Thoracic aorta (tissue), 2 donors: ENCODE data around the gene DEDD. TPM values are rescaled to one million over a fixed set of nuclear protein-coding genes. Genes with fewer than 3 reads are reported as not detected.
A peak's percentile ranks its signal among the peaks of the same experiment; 100 is the strongest.

Experiments
- ATAC-seq: fragments of 150-250 bp; one replicate; pipeline ENCODE4 v1.8.0; 2017; ENCODE audit warnings: low read depth; ENCODE audit not compliant: insufficient number of reproducible peaks, low FRiP score
- DNase-seq: peaks from one replicate; pipeline ENCODE4 v3.0.0-alpha.2; 2020; ENCODE audit warnings: low spot score
- H3K27ac ChIP-seq, 2 donors: fragments of 200-600 bp; sonication (generic); 1 replicate in 1 of 2; 2 replicates in 1 of 2; pipeline ENCODE4 v1.5.1; 2016; ENCODE audit warnings: mild to moderate bottlenecking in 2 of 2, moderate library complexity in 2 of 2
- H3K27me3 ChIP-seq: fragments of 200-600 bp; sonication (generic); replicated peaks from 2 replicates; pipeline ENCODE4 v1.6.0; 2016; ENCODE audit warnings: mild to moderate bottlenecking; ENCODE audit not compliant: insufficient read depth
- H3K36me3 ChIP-seq: fragments of 200-600 bp; sonication (generic); one replicate; pipeline ENCODE4 v1.5.1; 2016
- H3K4me1 ChIP-seq, 2 donors: fragments of 200-600 bp; sonication (generic); 1 replicate in 1 of 2; 2 replicates in 1 of 2; pipeline versions ENCODE4 v1.5.1 to v1.6.0; 2016; ENCODE audit warnings: low read depth in 2 of 2, mild to moderate bottlenecking in 1 of 2; ENCODE audit not compliant: control insufficient read depth in 1 of 2
- H3K4me3 ChIP-seq: fragments of 200-600 bp; sonication (generic); 2 replicates; pipeline ENCODE4 v1.5.1; 2016; ENCODE audit warnings: mild to moderate bottlenecking
- H3K9me3 ChIP-seq: fragments of 200-600 bp; sonication (generic); 2 replicates; pipeline ENCODE4 v1.5.1; 2016
- total RNA-seq, 2 donors: library from RNA; depleted of rRNA; stranded (reverse); fragments of >200 nt; gene quantifications; one replicate each; pipeline versions ENCODE4 v1.1.0 to v1.2.3, GENCODE V29; 2016
- TF ChIP-seq, protein P1 (sequence below): fragments of 200-600 bp; sonication (generic); IDR thresholded peaks from one replicate; pipeline ENCODE4 v1.5.1; 2019; ENCODE audit warnings: antibody characterized with exemption

The DEDD gene
- total RNA-seq, 2 donors from 2014 or later: 30.7 to 34.3 TPM

GRCh38 chr1:161177112-161177935 lies 44.9 kb upstream of the DEDD start, which contains the start of gene B4GALT3:
Gene B4GALT3 (minus strand): TSS chr1:161177507. CDS start chr1:161176060, 1,447 bp downstream.
- H3K36me3 ChIP-seq: peaks cover 13% of the 10 kb centered on the region
- DNase-seq (peak; percentile 43), ATAC-seq (peak; percentile 88)
- peak within 1 kb of the TSS; percentile 83 to 91 for H3K27ac ChIP-seq
- no peaks in the 10 kb centered on the region for H3K9me3 ChIP-seq
- peak within 1 kb of the TSS; percentile 82 for H3K4me3 ChIP-seq
- peaks cover 8 to 34% of the 10 kb centered on the region in 2 donors for H3K4me1 ChIP-seq
- H3K27me3 ChIP-seq: no peaks in the 10 kb centered on the region
- TF ChIP-seq, protein P1, sequence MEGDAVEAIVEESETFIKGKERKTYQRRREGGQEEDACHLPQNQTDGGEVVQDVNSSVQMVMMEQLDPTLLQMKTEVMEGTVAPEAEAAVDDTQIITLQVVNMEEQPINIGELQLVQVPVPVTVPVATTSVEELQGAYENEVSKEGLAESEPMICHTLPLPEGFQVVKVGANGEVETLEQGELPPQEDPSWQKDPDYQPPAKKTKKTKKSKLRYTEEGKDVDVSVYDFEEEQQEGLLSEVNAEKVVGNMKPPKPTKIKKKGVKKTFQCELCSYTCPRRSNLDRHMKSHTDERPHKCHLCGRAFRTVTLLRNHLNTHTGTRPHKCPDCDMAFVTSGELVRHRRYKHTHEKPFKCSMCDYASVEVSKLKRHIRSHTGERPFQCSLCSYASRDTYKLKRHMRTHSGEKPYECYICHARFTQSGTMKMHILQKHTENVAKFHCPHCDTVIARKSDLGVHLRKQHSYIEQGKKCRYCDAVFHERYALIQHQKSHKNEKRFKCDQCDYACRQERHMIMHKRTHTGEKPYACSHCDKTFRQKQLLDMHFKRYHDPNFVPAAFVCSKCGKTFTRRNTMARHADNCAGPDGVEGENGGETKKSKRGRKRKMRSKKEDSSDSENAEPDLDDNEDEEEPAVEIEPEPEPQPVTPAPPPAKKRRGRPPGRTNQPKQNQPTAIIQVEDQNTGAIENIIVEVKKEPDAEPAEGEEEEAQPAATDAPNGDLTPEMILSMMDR: no peak

DNA sequence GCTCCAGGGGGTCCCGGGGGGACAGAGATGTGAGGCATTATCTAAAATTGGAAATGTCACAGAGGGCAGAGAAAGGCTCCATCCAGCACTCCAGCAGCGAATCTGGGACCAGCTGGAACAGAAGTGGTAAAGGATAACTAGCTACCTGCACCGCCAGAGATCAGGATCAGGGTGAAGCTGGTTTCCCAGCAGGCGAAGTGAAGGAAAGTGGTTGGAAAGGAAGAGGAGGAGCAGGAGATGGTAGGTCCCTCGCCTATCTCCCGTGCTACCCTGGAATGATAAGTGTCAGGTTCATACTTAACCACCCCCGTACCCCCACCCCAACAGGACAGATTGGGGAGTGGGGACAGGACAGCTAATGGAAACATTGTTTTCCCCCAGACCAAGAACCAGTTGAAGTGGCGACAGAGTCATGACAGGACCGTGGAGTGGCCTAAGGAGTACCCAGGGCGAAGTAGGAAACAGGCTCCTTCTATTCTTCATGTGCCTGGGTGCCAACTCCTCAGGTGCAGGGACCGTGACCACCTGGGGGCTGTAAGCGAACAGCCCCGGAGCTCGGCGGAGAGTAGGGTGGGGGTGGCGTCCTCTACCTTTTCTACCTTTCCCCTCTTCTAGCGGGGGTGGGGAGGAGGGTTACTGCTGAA lies 44.1 kb upstream of the DEDD start:
- Histone ChIP-seq H3K9me3 (no peaks in the 10 kb centered on the region), H3K27me3 (no peaks in the 10 kb centered on the region), H3K4me3 (peak overlapping the region; percentile 82), H3K4me1 (peaks cover 8 to 34% of the 10 kb centered on the region in 2 donors), H3K27ac (peak overlapping the region; percentile 83 to 91), H3K36me3 (peaks cover 20% of the 10 kb centered on the region)
- ATAC-seq (no peak), DNase-seq (no peak)
- TF ChIP-seq, protein P1: no peak

- Histone ChIP-seq H3K27ac (peak overlapping the region; percentile 83 to 91), H3K9me3 (no peaks in the 10 kb centered on the region), H3K27me3 (no peaks in the 10 kb centered on the region), H3K4me1 (peaks cover 8 to 34% of the 10 kb centered on the region in 2 donors), H3K36me3 (peaks cover 26% of the 10 kb centered on the region), H3K4me3 (peak overlapping the region; percentile 82)
- ATAC-seq (no peak), DNase-seq (no peak)
- TF ChIP-seq, protein P1: no peak
Measured at GRCh38 chr1:161175771-161176453, 43.4 kb upstream of the DEDD start.

GRCh38 chr1:161174911-161175310 lies 42.4 kb upstream of the DEDD start:
- Histone ChIP-seq H3K4me3 (no peak overlapping the region), H3K9me3 (no peaks in the 10 kb centered on the region), H3K27me3 (no peaks in the 10 kb centered on the region), H3K4me1 (peaks cover 8 to 34% of the 10 kb centered on the region in 2 donors), H3K36me3 (peaks cover 30% of the 10 kb centered on the region), H3K27ac (no peak overlapping the region)
- DNase-seq: no peak
- TF ChIP-seq, protein P1: no peak
- ATAC-seq: no peak

- TF ChIP-seq, protein P1: no peak
- ATAC-seq: no peak
- Histone ChIP-seq H3K9me3 (no peaks in the 10 kb centered on the region), H3K27ac (no peak overlapping the region), H3K4me1 (peaks cover 8 to 34% of the 10 kb centered on the region in 2 donors), H3K36me3 (peaks cover 34% of the 10 kb centered on the region), H3K4me3 (no peak overlapping the region), H3K27me3 (no peaks in the 10 kb centered on the region)
- DNase-seq: no peak
Measured at GRCh38 chr1:161173711-161174110, 41.2 kb upstream of the DEDD start.
